ENCODE results near the gene RAB5IF. TPM values are rescaled to one million over a fixed set of nuclear protein-coding genes. Genes with fewer than 3 reads are reported as not detected.

The RAB5IF gene
- total RNA-seq, 3 donors from 2014 or later, result 142 to 153 (median 147) TPM

GRCh38 chr20:36576081-36576445 lies 29.5 kb upstream of the RAB5IF start:
- Mint-ChIP-seq H3K36me3 (ENCODE audit: insufficient read depth) (peaks cover 21% of the 10 kb centered on the region), H3K4me3 (peak overlapping the region; percentile 95), H3K4me1 (ENCODE audit: low read depth) (peaks cover 39% of the 10 kb centered on the region), H3K27me3 (ENCODE audit: low read depth) (no peaks in the 10 kb centered on the region), H3K9me3 (no peaks in the 10 kb centered on the region)
- DNase-seq (no peak), ATAC-seq (no peak)

GRCh38 chr20:36578356-36579041 lies 27.1 kb upstream of the RAB5IF start:
- DNase-seq (no peak), ATAC-seq (no peak)
- Mint-ChIP-seq H3K4me3 (no peak overlapping the region), H3K27me3 (ENCODE audit: low read depth) (no peaks in the 10 kb centered on the region), H3K4me1 (ENCODE audit: low read depth) (peaks cover 33% of the 10 kb centered on the region), H3K36me3 (ENCODE audit: insufficient read depth) (peaks cover 32% of the 10 kb centered on the region), H3K9me3 (no peaks in the 10 kb centered on the region)

GRCh38 chr20:36579996-36580545 lies 25.5 kb upstream of the RAB5IF start:
- DNase-seq (no peak), ATAC-seq (no peak)
- H3K9me3 Mint-ChIP-seq, result no peaks in the 10 kb centered on the region
- H3K4me1 Mint-ChIP-seq (ENCODE audit: low read depth), result peaks cover 29% of the 10 kb centered on the region
- H3K4me3 Mint-ChIP-seq, result no peak overlapping the region
- no peaks in the 10 kb centered on the region for H3K27me3 Mint-ChIP-seq (ENCODE audit: low read depth)
- H3K36me3 Mint-ChIP-seq (ENCODE audit: insufficient read depth), result peaks cover 31% of the 10 kb centered on the region

GRCh38 chr20:36582322-36582721 lies 23.3 kb upstream of the RAB5IF start:
- no peak for DNase-seq
- no peaks in the 10 kb centered on the region for H3K9me3 Mint-ChIP-seq
- no peak overlapping the region for H3K4me3 Mint-ChIP-seq
- peaks cover 18% of the 10 kb centered on the region for H3K4me1 Mint-ChIP-seq (ENCODE audit: low read depth)
- peak; percentile 73 to 74 for ATAC-seq
- no peaks in the 10 kb centered on the region for H3K27me3 Mint-ChIP-seq (ENCODE audit: low read depth)
- H3K36me3 Mint-ChIP-seq (ENCODE audit: insufficient read depth), result peaks cover 29% of the 10 kb centered on the region

GRCh38 chr20:36582821-36583220 lies 22.8 kb upstream of the RAB5IF start:
- ATAC-seq (no peak), DNase-seq (no peak)
- no peaks in the 10 kb centered on the region for H3K27me3 Mint-ChIP-seq (ENCODE audit: low read depth)
- peaks cover 22% of the 10 kb centered on the region for H3K4me1 Mint-ChIP-seq (ENCODE audit: low read depth)
- H3K4me3 Mint-ChIP-seq, result no peak overlapping the region
- peaks cover 33% of the 10 kb centered on the region for H3K36me3 Mint-ChIP-seq (ENCODE audit: insufficient read depth)
- no peaks in the 10 kb centered on the region for H3K9me3 Mint-ChIP-seq

GRCh38 chr20:36584018-36584481 lies 21.5 kb upstream of the RAB5IF start:
- no peak for ATAC-seq
- Mint-ChIP-seq H3K27me3 (ENCODE audit: low read depth) (no peaks in the 10 kb centered on the region), H3K4me1 (ENCODE audit: low read depth) (peaks cover 20% of the 10 kb centered on the region), H3K4me3 (no peak overlapping the region), H3K36me3 (ENCODE audit: insufficient read depth) (peaks cover 35% of the 10 kb centered on the region), H3K9me3 (no peaks in the 10 kb centered on the region)
- no peak for DNase-seq

GRCh38 chr20:36585410-36586125 lies 20.0 kb upstream of the RAB5IF start:
- ATAC-seq (no peak), DNase-seq (no peak)
- no peaks in the 10 kb centered on the region for H3K27me3 Mint-ChIP-seq (ENCODE audit: low read depth)
- no peaks in the 10 kb centered on the region for H3K9me3 Mint-ChIP-seq
- H3K4me1 Mint-ChIP-seq (ENCODE audit: low read depth), result peaks cover 20% of the 10 kb centered on the region
- no peak overlapping the region for H3K4me3 Mint-ChIP-seq
- peaks cover 23% of the 10 kb centered on the region for H3K36me3 Mint-ChIP-seq (ENCODE audit: insufficient read depth)

GRCh38 chr20:36587388-36588070 lies 18.1 kb upstream of the RAB5IF start:
- ATAC-seq (no peak), DNase-seq (no peak)
- no peak overlapping the region for H3K4me3 Mint-ChIP-seq
- peaks cover 24% of the 10 kb centered on the region for H3K36me3 Mint-ChIP-seq (ENCODE audit: insufficient read depth)
- no peaks in the 10 kb centered on the region for H3K9me3 Mint-ChIP-seq
- H3K4me1 Mint-ChIP-seq (ENCODE audit: low read depth), result peaks cover 28% of the 10 kb centered on the region
- H3K27me3 Mint-ChIP-seq (ENCODE audit: low read depth), result no peaks in the 10 kb centered on the region

- Mint-ChIP-seq H3K27me3 (ENCODE audit: low read depth) (no peaks in the 10 kb centered on the region), H3K4me1 (ENCODE audit: low read depth) (peaks cover 58% of the 10 kb centered on the region), H3K36me3 (ENCODE audit: insufficient read depth) (peaks cover 19% of the 10 kb centered on the region), H3K4me3 (no peak overlapping the region), H3K9me3 (no peaks in the 10 kb centered on the region)
- DNase-seq (no peak), ATAC-seq (no peak)
These were observed 14.3 kb upstream of the RAB5IF start for GRCh38 chr20:36591281-36591680.

- no peaks in the 10 kb centered on the region for H3K9me3 Mint-ChIP-seq
- ATAC-seq (peak; percentile 44 to 56), DNase-seq (peak; percentile 56)
- H3K4me1 Mint-ChIP-seq (ENCODE audit: low read depth), result peaks cover 57% of the 10 kb centered on the region
- H3K27me3 Mint-ChIP-seq (ENCODE audit: low read depth), result no peaks in the 10 kb centered on the region
- H3K4me3 Mint-ChIP-seq, result peak overlapping the region; percentile 11
- peaks cover 19% of the 10 kb centered on the region for H3K36me3 Mint-ChIP-seq (ENCODE audit: insufficient read depth)
These were observed 13.5 kb upstream of the RAB5IF start for GRCh38 chr20:36591854-36592641.

- Mint-ChIP-seq H3K4me1 (ENCODE audit: low read depth) (peaks cover 51% of the 10 kb centered on the region), H3K4me3 (no peak overlapping the region), H3K9me3 (no peaks in the 10 kb centered on the region), H3K36me3 (ENCODE audit: insufficient read depth) (peaks cover 16% of the 10 kb centered on the region), H3K27me3 (ENCODE audit: low read depth) (no peaks in the 10 kb centered on the region)
- no peak for ATAC-seq
- no peak for DNase-seq
These were observed 12.1 kb upstream of the RAB5IF start for GRCh38 chr20:36593347-36593929.

GRCh38 chr20:36599912-36600345 lies 5.7 kb upstream of the RAB5IF start:
- Mint-ChIP-seq H3K36me3 (ENCODE audit: insufficient read depth) (peaks cover 2% of the 10 kb centered on the region), H3K4me3 (no peak overlapping the region), H3K9me3 (no peaks in the 10 kb centered on the region), H3K27me3 (ENCODE audit: low read depth) (no peaks in the 10 kb centered on the region), H3K4me1 (ENCODE audit: low read depth) (peaks cover 26% of the 10 kb centered on the region)
- no peak for DNase-seq
- no peak for ATAC-seq

- Mint-ChIP-seq H3K4me1 (ENCODE audit: low read depth) (peaks cover 15% of the 10 kb centered on the region), H3K27me3 (ENCODE audit: low read depth) (no peaks in the 10 kb centered on the region), H3K4me3 (no peak overlapping the region), H3K36me3 (ENCODE audit: insufficient read depth) (peaks cover 2% of the 10 kb centered on the region), H3K9me3 (no peaks in the 10 kb centered on the region)
- no peak for DNase-seq
- ATAC-seq, result no peak
These were observed 4.0 kb upstream of the RAB5IF start for GRCh38 chr20:36601540-36601939.

Data from activated T-cell treated with anti-CD3 and anti-CD28 coated beads, Interleukin-2, amount 50 U/mL, for 4 hours (primary cell).